Measurements from ENCODE around the gene SOAT2.

GRCh38 chr12:53062977-53063707 lies 40.1 kb upstream of the SOAT2 start:
- TF ChIP-seq POLR2AphosphoS5 (IDR thresholded peaks at IDR 0.05; ENCODE audit: borderline replicate concordance, low read depth, low read length) (no peak), EZH2 (IDR thresholded peaks at IDR 0.05) (no peak), FOXP2 (optimal IDR thresholded peaks at IDR 0.05; ENCODE audit: control extremely low read depth, extremely low read length, insufficient read depth) (no peak)

Data from SK-N-MC (cell line).